GM15510 (cell line): ENCODE data around the gene CHKA.
A peak's percentile ranks its signal among the peaks of the same experiment; 100 is the strongest.

Experiments
- POLR2A ChIP-seq: IDR thresholded peaks from 3 replicates; pipeline ENCODE4 v1.6.1; 2011; ENCODE audit warnings: borderline replicate concordance; ENCODE audit not compliant: insufficient read length; ENCODE audit errors: extremely low read depth

CHKA gene

DNA sequence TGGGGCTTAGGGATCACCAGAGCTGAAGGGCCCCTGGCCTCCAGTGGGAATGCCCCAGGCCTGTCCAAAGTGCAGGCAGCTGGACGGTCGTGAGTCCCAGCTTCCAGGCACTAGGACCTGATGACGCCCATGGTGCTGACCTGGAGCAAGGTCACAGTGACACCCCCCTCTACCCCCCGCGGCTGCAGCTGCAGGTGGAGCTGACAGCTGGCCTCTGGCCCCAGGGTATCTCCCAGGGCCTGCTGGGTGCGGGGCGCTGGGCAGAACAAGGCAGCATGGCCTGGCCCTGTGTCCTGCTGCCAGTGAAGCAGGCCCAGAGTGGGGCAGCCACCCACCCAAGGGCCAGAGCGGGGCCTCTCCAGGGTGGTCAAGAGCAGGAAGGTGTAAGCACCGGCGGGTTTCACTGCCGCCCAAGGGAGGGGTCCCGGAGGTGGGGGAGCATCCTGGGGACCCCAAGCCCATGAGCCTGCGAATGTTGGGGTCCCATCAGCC, 82.9 kb downstream of the CHKA start:
- no peak for TF ChIP-seq POLR2A

- no peak for TF ChIP-seq POLR2A
Observed at GRCh38 chr11:68037411-68038225, 83.6 kb downstream of the CHKA start.

GRCh38 chr11:68036717-68037239, 84.4 kb downstream of the CHKA start:
- TF ChIP-seq POLR2A = no peak

DNA sequence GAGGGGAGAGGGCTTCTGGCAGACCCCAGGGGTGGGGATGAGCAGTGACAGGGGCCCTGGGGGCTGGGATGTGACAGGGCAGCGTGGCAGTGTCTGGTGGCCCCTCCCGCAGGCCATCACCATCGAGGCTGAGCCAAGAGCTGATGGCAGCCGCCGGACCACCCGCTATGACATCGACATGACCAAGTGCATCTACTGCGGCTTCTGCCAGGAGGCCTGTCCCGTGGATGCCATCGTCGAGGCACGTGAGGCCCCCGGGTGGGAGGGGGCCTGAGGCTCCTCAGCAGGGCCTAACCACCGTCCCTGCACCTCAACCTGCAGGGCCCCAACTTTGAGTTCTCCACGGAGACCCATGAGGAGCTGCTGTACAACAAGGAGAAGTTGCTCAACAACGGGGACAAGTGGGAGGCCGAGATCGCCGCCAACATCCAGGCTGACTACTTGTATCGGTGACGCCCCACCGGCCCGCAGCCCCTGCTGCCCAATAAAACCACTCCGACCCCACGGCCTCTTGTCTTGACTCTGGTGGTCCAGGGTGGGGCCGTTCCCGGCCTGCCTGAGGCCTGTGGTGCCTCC, 85.0 kb downstream of the CHKA start:
- TF ChIP-seq POLR2A = no peak

GRCh38 chr11:68035266-68035876, 85.8 kb downstream of the CHKA start:
- no peak for TF ChIP-seq POLR2A

DNA sequence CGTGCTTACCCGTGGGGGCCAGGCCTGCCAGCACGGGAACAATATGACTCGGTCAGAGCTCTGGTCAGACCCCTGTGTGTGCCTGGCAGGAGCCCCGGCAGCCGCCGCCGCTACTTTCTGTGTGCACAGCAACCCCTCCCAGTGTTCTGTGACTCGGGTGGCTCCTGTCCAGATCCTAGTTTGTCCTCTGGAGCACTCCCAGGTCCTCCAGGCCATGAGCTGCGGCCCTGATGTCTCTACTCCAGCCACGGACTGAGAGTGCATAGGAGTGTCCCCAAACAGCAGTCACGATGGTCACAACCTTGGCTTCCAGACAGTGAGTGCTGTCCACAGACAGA, 87.5 kb downstream of the CHKA start:
- no peak for TF ChIP-seq POLR2A

GRCh38 chr11:68032997-68033707, 88.0 kb downstream of the CHKA start:
- no peak for TF ChIP-seq POLR2A

GRCh38 chr11:68032003-68032402, 89.2 kb downstream of the CHKA start:
- no peak for TF ChIP-seq POLR2A

DNA sequence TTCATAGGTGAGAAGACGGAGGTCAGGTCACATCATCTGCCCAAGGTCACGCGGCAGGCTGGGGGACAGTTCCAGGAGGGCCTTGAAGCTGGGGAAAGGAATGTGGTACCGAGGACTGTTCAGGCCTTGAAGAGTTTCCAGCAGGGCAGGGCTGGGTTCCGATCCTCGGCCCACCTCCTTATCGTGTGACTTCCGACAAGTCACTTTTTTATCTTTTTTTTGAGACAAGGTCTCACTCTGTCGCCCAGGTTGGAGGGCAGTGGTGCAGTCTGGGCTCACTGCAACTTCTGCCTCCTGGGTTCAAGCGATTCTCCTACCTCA, 90.1 kb downstream of the CHKA start:
- no peak for TF ChIP-seq POLR2A

GRCh38 chr11:68030318-68031143, 90.7 kb downstream of the CHKA start, which contains the start of gene NDUFS8:
TSS of gene NDUFS8 (plus strand) at chr11:68030681. CDS start at chr11:68032152, 1,471 bp downstream.
- TF ChIP-seq POLR2A = peak; percentile 62

DNA sequence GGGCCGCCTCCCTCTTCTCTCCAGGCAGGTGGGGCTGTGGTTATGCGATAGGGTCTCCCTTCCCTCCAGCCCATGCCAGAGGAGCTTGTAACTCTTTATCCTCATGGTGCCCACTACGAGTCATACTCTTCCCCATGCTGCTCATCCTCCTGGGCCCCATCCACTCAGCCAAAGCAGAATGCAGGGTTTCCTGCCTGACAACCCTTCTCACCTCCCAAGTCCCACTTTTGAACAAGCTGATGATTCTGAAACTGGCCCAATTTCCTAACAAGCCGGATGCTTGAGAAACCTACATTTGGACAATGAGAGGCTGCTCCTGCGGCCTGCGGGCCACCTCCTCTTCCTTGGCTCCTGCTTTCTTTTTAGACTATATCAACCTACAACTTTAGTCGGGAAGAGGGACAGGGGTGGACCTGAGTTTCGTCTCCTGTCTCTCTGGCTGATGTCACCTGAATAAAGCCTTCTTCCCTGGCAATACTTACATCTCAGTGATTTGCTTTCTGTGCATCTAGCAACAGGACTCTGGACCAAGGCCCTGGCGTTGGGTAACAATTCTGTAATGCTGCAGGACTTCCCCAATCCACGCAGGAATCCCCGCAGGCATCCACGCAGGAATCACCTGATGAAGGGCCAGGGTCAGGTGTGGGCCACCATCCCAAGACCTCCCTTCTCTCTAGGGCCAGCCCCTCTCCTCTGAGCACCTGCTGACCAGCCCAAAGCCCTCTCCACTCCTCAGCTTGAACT, 92.2 kb downstream of the CHKA start:
- no peak for TF ChIP-seq POLR2A

GRCh38 chr11:68027667-68028066, 93.5 kb downstream of the CHKA start:
- no peak for TF ChIP-seq POLR2A

DNA sequence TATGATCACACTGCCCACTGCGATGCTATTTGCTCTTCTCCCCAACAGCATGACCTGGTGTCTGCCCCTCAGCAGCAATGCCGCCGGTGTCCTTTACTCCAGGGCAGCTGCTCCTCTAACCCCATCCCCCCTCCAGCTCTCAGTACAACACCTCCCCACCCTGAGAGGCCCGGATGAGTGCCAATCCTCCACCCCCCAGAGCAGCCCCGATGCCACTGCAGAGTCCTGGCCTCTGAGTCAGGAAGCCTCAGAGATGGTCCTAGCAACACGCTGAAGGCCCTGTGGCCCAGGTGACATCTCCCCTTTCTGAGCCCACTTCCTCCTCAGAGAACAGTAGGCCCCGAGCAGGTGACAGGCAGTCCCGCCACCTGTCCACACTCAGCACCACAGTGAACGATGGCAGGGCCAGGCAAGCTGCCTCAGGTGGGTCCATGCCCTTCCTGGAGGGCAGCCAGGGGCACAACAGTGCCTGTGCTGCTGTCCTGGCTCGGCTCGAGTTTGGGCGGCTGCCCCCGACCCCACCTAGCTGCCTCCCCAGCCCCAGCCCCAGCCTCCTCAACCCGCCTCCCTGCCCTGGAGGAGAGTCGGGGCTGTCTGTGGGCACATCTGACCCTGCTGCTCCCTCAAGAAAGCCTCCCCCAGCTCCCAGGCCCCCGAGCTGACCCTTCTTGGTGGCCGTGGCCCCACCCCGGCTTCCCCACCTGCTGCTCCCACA, 94.6 kb downstream of the CHKA start:
- no peak for TF ChIP-seq POLR2A
